Omental fat pad (tissue), 4 donors: ENCODE results near the gene TESPA1. TPM values are rescaled to one million over a fixed set of nuclear protein-coding genes. Genes with fewer than 3 reads are reported as not detected.

Experiments used
- ATAC-seq: fragments of 150-250 bp; one replicate; pipeline ENCODE4 v1.9.1; 2016; ENCODE audit warnings: mild to moderate bottlenecking, moderate library complexity; ENCODE audit not compliant: low FRiP score
- DNase-seq: peaks from one replicate; pipeline ENCODE4 v3.0.0-alpha.2; 2019; ENCODE audit warnings: low spot score
- CTCF ChIP-seq, 3 donors: fragments of 450-650 bp; IDR thresholded peaks; one replicate each; pipeline ENCODE4 v1.5.1; 2016 to 2017; ENCODE audit warnings: antibody characterized with exemption in 3 of 3, mild to moderate bottlenecking in 3 of 3, moderate library complexity in 2 of 3
- total RNA-seq, 4 donors: library from RNA; depleted of rRNA; stranded (reverse); fragments of >200 nt; gene quantifications; one replicate each; pipeline ENCODE4 v1.1.0, GENCODE V29; 2016

Gene TESPA1
- total RNA-seq, 4 donors from 2014 or later = 1.3 to 3.6 (median 2.0) TPM

GRCh38 chr12:54974279-54974678, 10.3 kb downstream of the TESPA1 start:
- no peak for TF ChIP-seq CTCF (IDR thresholded peaks at IDR 0.05)
- ATAC-seq = no peak
- DNase-seq = no peak

GRCh38 chr12:54973556-54973955, 11.0 kb downstream of the TESPA1 start:
- no peak for ATAC-seq
- DNase-seq = no peak
- TF ChIP-seq CTCF (IDR thresholded peaks at IDR 0.05) = no peak

- DNase-seq = no peak
- ATAC-seq = no peak
- TF ChIP-seq CTCF (IDR thresholded peaks at IDR 0.05) = no peak
These were observed 13.8 kb downstream of the TESPA1 start for GRCh38 chr12:54970741-54971140.

- DNase-seq = no peak
- TF ChIP-seq CTCF (IDR thresholded peaks at IDR 0.05) = no peak
- ATAC-seq = no peak
These were observed 16.3 kb downstream of the TESPA1 start for GRCh38 chr12:54968181-54968730.

GRCh38 chr12:54967461-54967860, 17.1 kb downstream of the TESPA1 start:
- no peak for ATAC-seq
- no peak for DNase-seq
- TF ChIP-seq CTCF (IDR thresholded peaks at IDR 0.05) = no peak

GRCh38 chr12:54961190-54961589, 23.4 kb downstream of the TESPA1 start:
- no peak for DNase-seq
- no peak for TF ChIP-seq CTCF (IDR thresholded peaks at IDR 0.05)
- no peak for ATAC-seq

GRCh38 chr12:54959291-54960018, 25.1 kb downstream of the TESPA1 start:
- DNase-seq (no peak), ATAC-seq (no peak)
- TF ChIP-seq CTCF (IDR thresholded peaks at IDR 0.05) = no peak
